ENCODE data around the gene TMBIM1.

- TF ChIP-seq POLR2AphosphoS5 (IDR thresholded peaks at IDR 0.05; ENCODE audit: insufficient read depth, low read depth, low read length) (peak; percentile 59), CTCF (IDR thresholded peaks at IDR 0.05; ENCODE audit: extremely low read depth in 1 of 2, insufficient read depth in 1 of 2, low read depth in 1 of 2, low read length in 2 of 2) (no peak), POLR2A (IDR thresholded peaks at IDR 0.05; ENCODE audit: low read depth, low read length) (peak; percentile 16), MAX (IDR thresholded peaks at IDR 0.05; ENCODE audit: insufficient read depth, insufficient read length) (no peak), EZH2 (IDR thresholded peaks at IDR 0.05; ENCODE audit: borderline replicate concordance, low read depth, low read length, severe bottlenecking) (no peak), MYC (IDR thresholded peaks at IDR 0.05; ENCODE audit: low read depth, low read length) (no peak), GATA2 (IDR thresholded peaks at IDR 0.05; ENCODE audit: insufficient read depth, insufficient read length, low read depth, low read length) (peak; percentile 25)
These were observed 5.5 kb downstream of the TMBIM1 start for GRCh38 chr2:218286570-218287459.
